Germinal center (tissue), 1 donor: ENCODE results near the gene ZNF746.
"Not testable (repeated sequence)": the region's sequence is repeated elsewhere in the genome, so short reads cannot be mapped to it uniquely, and the experiment has no call there.

Experiments
- DNase-seq: peaks from one replicate; pipeline ENCODE4 v3.0.0; 2012; ENCODE audit warnings: mixed read lengths, low spot score

Gene ZNF746

GRCh38 chr7:149459540-149460452 is 37.8 kb downstream of the ZNF746 start:
- peak; percentile 66 for DNase-seq

GRCh38 chr7:149459201-149459539 is 38.4 kb downstream of the ZNF746 start:
- no peak for DNase-seq

- DNase-seq = no peak
These were observed 39.4 kb downstream of the ZNF746 start for GRCh38 chr7:149458235-149458634.

- no peak for DNase-seq
These were observed 39.8 kb downstream of the ZNF746 start for GRCh38 chr7:149457766-149458165.

- DNase-seq = no peak
These were observed 40.8 kb downstream of the ZNF746 start for GRCh38 chr7:149456506-149457421.

- no peak for DNase-seq
These were observed 42.2 kb downstream of the ZNF746 start for GRCh38 chr7:149455175-149455950.

GRCh38 chr7:149454750-149455149 is 42.9 kb downstream of the ZNF746 start:
- DNase-seq = no peak

GRCh38 chr7:149454006-149454405 is 43.6 kb downstream of the ZNF746 start:
- no peak for DNase-seq

- no peak for DNase-seq
These were observed 46.8 kb downstream of the ZNF746 start for GRCh38 chr7:149450821-149451220.

- no peak for DNase-seq
These were observed 47.7 kb downstream of the ZNF746 start for GRCh38 chr7:149449897-149450296.

- no peak for DNase-seq
These were observed 48.6 kb downstream of the ZNF746 start for GRCh38 chr7:149448961-149449360.

GRCh38 chr7:149446026-149446425 is 51.6 kb downstream of the ZNF746 start:
- DNase-seq = not testable (repeated sequence)

- no peak for DNase-seq
These were observed 53.3 kb downstream of the ZNF746 start for GRCh38 chr7:149444287-149444686.

GRCh38 chr7:149443523-149443922 is 54.1 kb downstream of the ZNF746 start:
- DNase-seq = no peak

GRCh38 chr7:149442924-149443323 is 54.7 kb downstream of the ZNF746 start:
- DNase-seq = no peak

- DNase-seq = no peak
These were observed 57.4 kb downstream of the ZNF746 start for GRCh38 chr7:149440222-149440621.

- DNase-seq = no peak
These were observed 61.3 kb downstream of the ZNF746 start for GRCh38 chr7:149436358-149436757.

GRCh38 chr7:149433124-149433523 is 64.5 kb downstream of the ZNF746 start:
- DNase-seq = no peak

GRCh38 chr7:149432121-149432691 is 65.4 kb downstream of the ZNF746 start:
- DNase-seq = no peak

- DNase-seq = no peak
These were observed 66.0 kb downstream of the ZNF746 start for GRCh38 chr7:149431486-149432120.

- no peak for DNase-seq
These were observed 67.4 kb downstream of the ZNF746 start for GRCh38 chr7:149430192-149430591.
